IPS-NIHi7 (cell line): ENCODE data around the gene SSBP2.
"Not testable (repeated sequence)": the region's sequence is repeated elsewhere in the genome, so short reads cannot be mapped to it uniquely, and the experiment has no call there.

Source experiments
- DNase-seq: peaks from one replicate; pipeline ENCODE4 v3.0.0; 2012; ENCODE audit warnings: mixed read lengths; ENCODE audit errors: extremely low spot score

The SSBP2 gene

GRCh38 chr5:81428861-81429260 lies 322.0 kb downstream of the SSBP2 start:
- no peak for DNase-seq

- no peak for DNase-seq
Measured at GRCh38 chr5:81428446-81428845, 322.5 kb downstream of the SSBP2 start.

GRCh38 chr5:81427566-81427965 lies 323.3 kb downstream of the SSBP2 start:
- DNase-seq, result no peak

- no peak for DNase-seq
Measured at GRCh38 chr5:81426359-81427030, 324.4 kb downstream of the SSBP2 start.

- no peak for DNase-seq
Measured at GRCh38 chr5:81425569-81425968, 325.3 kb downstream of the SSBP2 start.

GRCh38 chr5:81424728-81425127 lies 326.2 kb downstream of the SSBP2 start:
- no peak for DNase-seq

GRCh38 chr5:81422671-81423070 lies 328.2 kb downstream of the SSBP2 start:
- DNase-seq, result no peak

GRCh38 chr5:81420039-81420667 lies 330.7 kb downstream of the SSBP2 start:
- DNase-seq, result no peak

GRCh38 chr5:81418606-81419005 lies 332.3 kb downstream of the SSBP2 start:
- DNase-seq, result no peak

- no peak for DNase-seq
Measured at GRCh38 chr5:81417052-81417451, 333.8 kb downstream of the SSBP2 start.

- no peak for DNase-seq
Measured at GRCh38 chr5:81409896-81410295, 341.0 kb downstream of the SSBP2 start.

GRCh38 chr5:81409361-81409760 lies 341.5 kb downstream of the SSBP2 start:
- no peak for DNase-seq

- no peak for DNase-seq
Measured at GRCh38 chr5:81408496-81408895, 342.4 kb downstream of the SSBP2 start.

- DNase-seq, result not testable (repeated sequence)
Measured at GRCh38 chr5:81407811-81408210, 343.1 kb downstream of the SSBP2 start.

GRCh38 chr5:81405126-81405891 lies 345.6 kb downstream of the SSBP2 start:
- DNase-seq, result no peak

- DNase-seq, result no peak
Measured at GRCh38 chr5:81402192-81402930, 348.5 kb downstream of the SSBP2 start.

- no peak for DNase-seq
Measured at GRCh38 chr5:81401266-81401665, 349.6 kb downstream of the SSBP2 start.

- no peak for DNase-seq
Measured at GRCh38 chr5:81400375-81400774, 350.5 kb downstream of the SSBP2 start.

- no peak for DNase-seq
Measured at GRCh38 chr5:81398741-81399140, 352.2 kb downstream of the SSBP2 start.

- DNase-seq, result no peak
Measured at GRCh38 chr5:81397176-81397575, 353.7 kb downstream of the SSBP2 start.

- no peak for DNase-seq
Measured at GRCh38 chr5:81395262-81395661, 355.6 kb downstream of the SSBP2 start.
